GM12878 (cell line): ENCODE measurements around the gene ADAMTSL5. TPM values are rescaled to one million over a fixed set of nuclear protein-coding genes. Genes with fewer than 3 reads are reported as not detected.

Experiments used
- ATAC-seq: fragments of 200-7000 bp; cut with Tn5 transposase; 3 replicates; pipeline ENCODE4 v1.9.1; 2020; ENCODE audit warnings: mild to moderate bottlenecking, moderate library complexity
- BruUV-seq: library from RNA; stranded (reverse); fragments of 400-500 nt; replicated peaks from 2 replicates; lab custom pipeline; 2021; lab: Mats Ljungman, UMichigan
- CTCF ChIA-PET: fragments of 300-600 bp; sonication (Branson Sonifier 250); formaldehyde crosslinking; extraction: SDS; loops from one replicate; lab custom pipeline; 2021; ENCODE audit warnings: inconsistent platforms; lab: Yijun Ruan, JAX
- POLR2A ChIA-PET: fragments of 350-600 bp; formaldehyde crosslinking; extraction: SDS; loops from one replicate; lab custom pipeline; 2021; ENCODE audit warnings: inconsistent platforms; lab: Charles Lee
- RAD21 ChIA-PET: fragments of 300-600 bp; sonication (Branson Sonifier 250); formaldehyde crosslinking; loops from one replicate; lab custom pipeline; 2023; ENCODE audit warnings: antibody characterized with exemption; ENCODE audit not compliant: unreplicated experiment; lab: Charles Lee
- SMC1A ChIA-PET: fragments of 300-600 bp; sonication (Branson Sonifier 250); formaldehyde crosslinking; loops from one replicate; lab custom pipeline; 2023; ENCODE audit not compliant: unreplicated experiment, uncharacterized antibody; lab: Charles Lee
- DNase-seq: peaks from one replicate; pipeline ENCODE4 v3.0.0-alpha.2; 2011; ENCODE audit warnings: low read depth, low spot score
- FAIRE-seq: peaks from 3 replicates; lab custom pipeline; 2011; peaks lifted over from hg19 to GRCh38; lab: Jason Lieb, UNC
- H2AFZ ChIP-seq: 2 replicates; pipeline ENCODE4 v1.6.0; 2011; ENCODE audit warnings: low read depth, low read length, control low read depth; ENCODE audit not compliant: control insufficient read depth
- H3K27ac ChIP-seq: 2 replicates; pipeline ENCODE4 v1.5.1; 2011; ENCODE audit warnings: control low read depth; ENCODE audit not compliant: control insufficient read depth, insufficient read depth
- H3K27me3 ChIP-seq, 2 experiments: replicated peaks in 1 of 2; 2 replicates each; pipeline versions ENCODE4 v1.6.0 to v1.6.1; 2011; ENCODE audit warnings: low read length in 1 of 2; ENCODE audit not compliant: control insufficient read depth in 2 of 2, insufficient read depth in 2 of 2
- H3K36me3 ChIP-seq, 2 experiments: 2 replicates each; pipeline ENCODE4 v1.5.1; 2011; ENCODE audit warnings: low read length in 1 of 2; ENCODE audit not compliant: control insufficient read depth in 2 of 2, insufficient read depth in 2 of 2
- H3K4me1 ChIP-seq: 2 replicates; pipeline ENCODE4 v1.6.1; 2011; ENCODE audit warnings: mild to moderate bottlenecking, low read length, moderate library complexity, mixed read lengths; ENCODE audit not compliant: control insufficient read depth, insufficient read depth
- H3K4me2 ChIP-seq: 2 replicates; pipeline ENCODE4 v1.6.0; 2011; ENCODE audit warnings: control low read depth; ENCODE audit not compliant: control insufficient read depth, insufficient read depth
- H3K4me3 ChIP-seq: fragments of 200-600 bp; sonication (generic); 2 replicates; pipeline ENCODE4 v1.5.1; 2016
- H3K79me2 ChIP-seq: 2 replicates; pipeline ENCODE4 v1.6.0; 2011; ENCODE audit warnings: low read length; ENCODE audit not compliant: control insufficient read depth, insufficient read depth
- H3K9ac ChIP-seq: 2 replicates; pipeline ENCODE4 v1.8.0; 2011; ENCODE audit warnings: low read length, control low read depth, mixed read lengths; ENCODE audit not compliant: control insufficient read depth, insufficient read depth
- H3K9me3 ChIP-seq: replicated peaks from 3 replicates; pipeline ENCODE4 v1.5.1; 2011; ENCODE audit warnings: mild to moderate bottlenecking, low read length; ENCODE audit not compliant: control insufficient read depth, insufficient read depth
- H4K20me1 ChIP-seq: 2 replicates; pipeline ENCODE4 v1.6.0; 2011; ENCODE audit not compliant: control insufficient read depth, insufficient read depth
- BRCA1 ChIP-seq: IDR thresholded peaks from 2 replicates; pipeline ENCODE4 v1.6.1; 2011; ENCODE audit warnings: low read depth, low read length, improper control_type of control experiment
- CREM ChIP-seq: IDR thresholded peaks from 2 replicates; pipeline ENCODE4 v1.6.1; 2014; ENCODE audit warnings: antibody characterized with exemption, low read depth
- KDM1A ChIP-seq: fragments of 200-600 bp; sonication (generic); IDR thresholded peaks from 2 replicates; pipeline ENCODE4 v1.6.1; 2016; ENCODE audit warnings: borderline replicate concordance
- KLF5 ChIP-seq: fragments of 450-650 bp; IDR thresholded peaks from 2 replicates; pipeline ENCODE4 v1.6.1; 2014; ENCODE audit warnings: mild to moderate bottlenecking; ENCODE audit not compliant: partially characterized antibody
- MXI1 ChIP-seq: fragments of 150-350 bp; IDR thresholded peaks from 2 replicates; pipeline ENCODE4 v1.6.1; 2011; ENCODE audit warnings: low read depth, mild to moderate bottlenecking, inconsistent platforms, low read length, improper control_type of control experiment
- NFYA ChIP-seq: IDR thresholded peaks from 2 replicates; pipeline ENCODE4 v1.6.1; 2011; ENCODE audit warnings: low read depth, mild to moderate bottlenecking, low read length, improper control_type of control experiment, borderline replicate concordance
- NKRF ChIP-seq: fragments of 450-650 bp; conservative IDR thresholded peaks from 2 replicates; pipeline ENCODE4 v1.6.1; 2017; ENCODE audit warnings: mild to moderate bottlenecking, moderate library complexity
- PML ChIP-seq: IDR thresholded peaks from 2 replicates; pipeline ENCODE4 v1.6.1; 2012; ENCODE audit warnings: low read length, inconsistent platforms
- RAD21 ChIP-seq: IDR thresholded peaks from 2 replicates; pipeline ENCODE4 v1.6.1; 2011; ENCODE audit warnings: mild to moderate bottlenecking, low read depth, low read length, moderate library complexity; ENCODE audit not compliant: insufficient read depth
- SMAD1 ChIP-seq: fragments of 450-650 bp; IDR thresholded peaks from 2 replicates; pipeline ENCODE4 v1.6.1; 2018; ENCODE audit warnings: mild to moderate bottlenecking, low read depth; ENCODE audit not compliant: partially characterized antibody
- ZBTB11 ChIP-seq: fragments of 450-650 bp; formaldehyde crosslinking; IDR thresholded peaks from 2 replicates; pipeline ENCODE4 v1.5.0; 2022; ENCODE audit warnings: mild to moderate bottlenecking, missing genetic modification characterization
- ZNF622 ChIP-seq: fragments of 450-650 bp; IDR thresholded peaks from 2 replicates; pipeline ENCODE4 v1.6.1; 2017; ENCODE audit warnings: mild to moderate bottlenecking, inconsistent platforms
- WGBS: methylation state at CpG from one replicate; pipeline ENCODE4 v1.1.6; 2016; ENCODE audit warnings: low lambda C conversion rate; ENCODE audit not compliant: insufficient replicate concordance, insufficient coverage; ENCODE audit errors: missing lambda C conversion rate; 5-methylcytosine and 5-hydroxymethylcytosine counted together
- in situ Hi-C: fragments of 300-500 bp; cut with MboI; formaldehyde crosslinking; loops from 9 replicates; pipeline ENCODE4 v1.14.3; 2018; ENCODE audit warnings: mixed read lengths
- intact Hi-C: fragments of 100-400 bp; cut with micrococcal nuclease; formaldehyde crosslinking; loops from one replicate; pipeline ENCODE4 v1.14.2; 2022; ENCODE audit not compliant: unreplicated experiment
- polyA plus RNA-seq, 11 experiments: library from polyadenylated mRNA; depleted of rRNA in 4 of 11; unstranded in 6 of 11; stranded (reverse) in 5 of 11; fragments of >200 nt; fragmentation: Nextera tagmentation in 4 of 11; fragmentation: Illumina TruSeq in 1 of 11; extraction: Ambion mirVana in 4 of 11; extraction: Trizol in 1 of 11; gene quantifications; 1 replicate in 1 of 11; 2 replicates in 10 of 11; pipeline versions ENCODE4 v1.2.1 to v1.2.3, GENCODE V29; 2011 to 2016; ENCODE audit warnings: inconsistent platforms in 2 of 11, missing spikeins in 2 of 11, low read depth in 1 of 11
- total RNA-seq, 4 experiments: library from RNA; depleted of rRNA in 3 of 4; stranded (reverse); fragments of >200 nt in 3 of 4; fragmentation: Illumina TruSeq in 1 of 4; extraction: Trizol in 1 of 4; gene quantifications; 2 replicates each; pipeline versions ENCODE4 v1.2.1 to v1.2.3, GENCODE V29; 2013 to 2021

ADAMTSL5 gene
- total and polyA plus RNA-seq, 10 of the 15 experiments (the other 5 are each of a cell fraction or from before 2014, with no cell fraction given), result 0.04 to 0.83 (median 0.32) TPM; not detected in 4

GRCh38 chr19:1560286-1560882 is 47.6 kb upstream of the ADAMTSL5 start:
- FAIRE-seq (no peak), DNase-seq (no peak), ATAC-seq (no peak)
- no peaks in the 10 kb centered on the region for H3K4me1 ChIP-seq
- no peak overlapping the region for H3K4me3 ChIP-seq
- H4K20me1 ChIP-seq, result no peaks in the 10 kb centered on the region
- RAD21 ChIA-PET, result no interaction called here
- no TSS peak for BruUV-seq
- no peaks in the 10 kb centered on the region for H3K9me3 ChIP-seq
- TF ChIP-seq PML, result no peak
- TF ChIP-seq ZNF622, result no peak
- no peak for TF ChIP-seq KDM1A
- no peak for TF ChIP-seq CREM
- no peak for TF ChIP-seq KLF5
- TF ChIP-seq ZBTB11, result no peak
- no peak for TF ChIP-seq RAD21
- no peak for TF ChIP-seq NFYA
- TF ChIP-seq BRCA1, result no peak
- TF ChIP-seq MXI1, result no peak
- no peak for TF ChIP-seq SMAD1
- TF ChIP-seq NKRF, result no peak
- POLR2A ChIA-PET, result interaction anchor here (0.6 kb wide), 1 partner anchor 239 kb away, joined by 5 read pairs; no protein-coding TSS in a partner anchor
- H3K36me3 ChIP-seq, result no peaks in the 10 kb centered on the region
- no peak overlapping the region for H2AFZ ChIP-seq
- H3K79me2 ChIP-seq, result no peaks in the 10 kb centered on the region
- SMC1A ChIA-PET, result no interaction called here
- WGBS, result 27% methylated on average over 25 of the region's 25 CpGs
- no peaks in the 10 kb centered on the region for H3K27me3 ChIP-seq
- H3K9ac ChIP-seq, result no peak overlapping the region
- CTCF ChIA-PET, result no interaction called here
- intact Hi-C loops (no loop called here), in situ Hi-C loops (no loop called here)
- H3K4me2 ChIP-seq, result no peak overlapping the region
- H3K27ac ChIP-seq, result no peak overlapping the region
